ENCODE measurements around the gene PTPA. TPM values are rescaled to one million over a fixed set of nuclear protein-coding genes. Genes with fewer than 3 reads are reported as not detected.
A peak's percentile ranks its signal among the peaks of the same experiment; 100 is the strongest.

The PTPA gene
- total RNA-seq, 1 donor: 73.5 TPM

DNA sequence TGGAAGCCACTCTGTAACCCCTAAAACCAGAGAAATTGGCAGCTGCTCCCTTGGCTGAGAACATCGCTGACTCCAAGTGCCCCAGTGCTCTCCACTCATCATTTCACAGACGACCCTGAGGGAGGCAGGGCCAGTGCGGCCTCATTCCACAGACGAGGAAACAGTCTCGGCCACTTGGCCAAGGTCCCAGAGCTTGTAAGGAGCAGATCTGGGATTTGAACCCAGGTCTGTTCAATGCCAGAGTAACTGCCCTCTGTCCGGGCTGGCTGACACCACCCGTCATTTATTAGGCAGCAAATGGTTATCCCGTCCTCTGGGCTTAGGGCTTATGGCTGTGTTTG is 86.7 kb downstream of the PTPA start:
- Histone ChIP-seq H3K27me3 (ENCODE audit: insufficient read depth, low read length) (peaks cover 4% of the 10 kb centered on the region), H2AFZ (ENCODE audit: low read length) (peak overlapping the region; percentile 81), H3K27ac (ENCODE audit: low read depth, low read length) (peak overlapping the region; percentile 47), H3K4me3 (ENCODE audit: insufficient read depth, low read length) (peak overlapping the region; percentile 46), H3K9me3 (ENCODE audit: low read depth, low read length) (no peaks in the 10 kb centered on the region), H3K36me3 (ENCODE audit: insufficient read depth, low read length) (no peaks in the 10 kb centered on the region), H4K20me1 (ENCODE audit: insufficient read depth, low read length) (no peaks in the 10 kb centered on the region), H3K4me1 (ENCODE audit: insufficient read depth, low read length) (peaks cover 12% of the 10 kb centered on the region), H3K79me2 (ENCODE audit: insufficient read depth, low read length) (no peaks in the 10 kb centered on the region), H3K4me2 (ENCODE audit: insufficient read depth, low read length) (peak overlapping the region; percentile 75)
- DNase-seq (ENCODE audit: insufficient read length, low spot score, missing footprints): no peak
- TF ChIP-seq, protein P1, sequence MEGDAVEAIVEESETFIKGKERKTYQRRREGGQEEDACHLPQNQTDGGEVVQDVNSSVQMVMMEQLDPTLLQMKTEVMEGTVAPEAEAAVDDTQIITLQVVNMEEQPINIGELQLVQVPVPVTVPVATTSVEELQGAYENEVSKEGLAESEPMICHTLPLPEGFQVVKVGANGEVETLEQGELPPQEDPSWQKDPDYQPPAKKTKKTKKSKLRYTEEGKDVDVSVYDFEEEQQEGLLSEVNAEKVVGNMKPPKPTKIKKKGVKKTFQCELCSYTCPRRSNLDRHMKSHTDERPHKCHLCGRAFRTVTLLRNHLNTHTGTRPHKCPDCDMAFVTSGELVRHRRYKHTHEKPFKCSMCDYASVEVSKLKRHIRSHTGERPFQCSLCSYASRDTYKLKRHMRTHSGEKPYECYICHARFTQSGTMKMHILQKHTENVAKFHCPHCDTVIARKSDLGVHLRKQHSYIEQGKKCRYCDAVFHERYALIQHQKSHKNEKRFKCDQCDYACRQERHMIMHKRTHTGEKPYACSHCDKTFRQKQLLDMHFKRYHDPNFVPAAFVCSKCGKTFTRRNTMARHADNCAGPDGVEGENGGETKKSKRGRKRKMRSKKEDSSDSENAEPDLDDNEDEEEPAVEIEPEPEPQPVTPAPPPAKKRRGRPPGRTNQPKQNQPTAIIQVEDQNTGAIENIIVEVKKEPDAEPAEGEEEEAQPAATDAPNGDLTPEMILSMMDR (IDR thresholded peaks at IDR 0.05; ENCODE audit: extremely low read depth, low read depth, low read length): no peak

Other genes starting within 250 kb of the PTPA start
- gene KYAT1, start 229.5 kb upstream of the PTPA start, total RNA-seq: 3.3 and 4.7 TPM in 2 replicates
- gene LRRC8A, start 229.3 kb upstream of the PTPA start, total RNA-seq: 38.0 and 39.8 TPM in 2 replicates
- 7.6 and 8.0 TPM in 2 replicates for gene PHYHD1, start 190.4 kb upstream of the PTPA start, total RNA-seq
- gene DOLK, start 163.8 kb upstream of the PTPA start, total RNA-seq: 28.6 and 29.5 TPM in 2 replicates
- 28.9 and 30.0 TPM in 2 replicates for gene NUP188, start 163.7 kb upstream of the PTPA start, total RNA-seq
- gene SH3GLB2, start 83.1 kb upstream of the PTPA start, total RNA-seq: 37.3 and 38.6 TPM in 2 replicates
- 21.2 and 22.4 TPM in 2 replicates for gene MIGA2, start 74.8 kb upstream of the PTPA start, total RNA-seq
- gene DOLPP1, start 30.3 kb upstream of the PTPA start, total RNA-seq: 10.3 and 10.5 TPM in 2 replicates
- gene CRAT, start 622 bp upstream of the PTPA start, total RNA-seq: 64.8 and 79.6 TPM in 2 replicates
- gene IER5L, start 66.8 kb downstream of the PTPA start, total RNA-seq: 86.1 and 104 TPM in 2 replicates